Germinal center (tissue), 1 donor: ENCODE results near the gene TSPO.

Source experiments
- DNase-seq: peaks from one replicate; pipeline ENCODE4 v3.0.0; 2012; ENCODE audit warnings: mixed read lengths, low spot score

The TSPO gene

DNA sequence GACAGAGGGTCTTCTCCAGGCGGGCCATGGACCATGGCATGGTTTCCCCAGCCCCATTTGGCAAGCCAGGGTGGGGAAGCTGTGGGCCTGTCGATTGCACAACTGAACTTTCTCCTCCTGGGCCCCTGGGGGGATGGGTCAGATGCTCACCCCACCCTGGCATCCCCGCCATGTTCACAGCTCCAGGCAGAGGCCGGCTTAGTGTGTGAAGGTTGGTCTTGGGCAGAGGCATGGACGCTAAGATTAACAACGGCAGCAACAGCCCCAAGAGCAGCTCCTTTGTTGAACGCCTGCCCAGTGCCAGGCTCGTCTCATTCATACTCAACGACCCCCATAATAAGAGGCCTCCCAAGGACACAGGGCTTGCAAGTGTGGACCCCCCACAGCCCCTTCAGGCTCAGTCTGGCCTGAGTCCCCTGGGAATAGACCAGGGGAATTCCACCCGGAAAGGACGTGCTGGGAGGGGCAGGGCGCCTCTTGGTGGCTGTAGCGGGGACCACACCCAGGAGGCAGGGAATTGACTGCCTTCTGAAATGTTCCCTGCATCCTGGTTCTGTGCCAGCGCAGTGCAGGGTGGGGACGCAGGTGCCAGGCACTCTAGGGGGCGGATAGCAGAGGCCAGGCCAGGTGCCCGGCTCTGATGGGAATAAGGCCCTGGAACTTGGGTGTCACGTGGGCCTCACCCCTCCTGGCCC, 8.3 kb downstream of the TSPO start:
- no peak for DNase-seq

DNA sequence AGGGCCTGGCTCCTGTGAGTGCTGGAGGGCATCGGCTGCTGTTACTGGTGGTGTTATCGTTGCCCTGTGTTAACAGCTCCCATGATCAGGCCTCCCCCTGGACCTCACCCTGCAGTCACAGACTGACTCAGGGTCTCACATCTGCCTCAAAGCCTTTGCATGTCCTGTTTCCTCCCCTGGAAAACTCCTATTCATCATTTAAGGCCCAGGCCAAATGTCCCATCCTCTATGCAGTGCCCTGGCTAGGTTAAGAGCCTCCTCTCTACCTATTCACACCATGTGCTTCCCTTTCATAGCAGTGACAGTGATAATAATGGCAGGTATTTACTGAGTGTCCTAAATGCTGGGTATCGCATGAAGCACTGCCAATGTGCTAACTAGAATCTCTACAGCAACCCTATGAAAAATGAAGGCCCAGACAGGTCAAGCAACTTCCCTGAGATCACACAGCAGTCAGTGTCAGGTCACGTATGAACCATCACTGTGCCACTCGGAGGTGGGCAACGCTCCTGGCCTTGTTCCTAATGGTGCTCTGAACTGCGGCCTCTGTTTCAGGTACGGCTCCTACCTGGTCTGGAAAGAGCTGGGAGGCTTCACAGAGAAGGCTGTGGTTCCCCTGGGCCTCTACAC, 9.3 kb downstream of the TSPO start:
- DNase-seq = no peak

DNA sequence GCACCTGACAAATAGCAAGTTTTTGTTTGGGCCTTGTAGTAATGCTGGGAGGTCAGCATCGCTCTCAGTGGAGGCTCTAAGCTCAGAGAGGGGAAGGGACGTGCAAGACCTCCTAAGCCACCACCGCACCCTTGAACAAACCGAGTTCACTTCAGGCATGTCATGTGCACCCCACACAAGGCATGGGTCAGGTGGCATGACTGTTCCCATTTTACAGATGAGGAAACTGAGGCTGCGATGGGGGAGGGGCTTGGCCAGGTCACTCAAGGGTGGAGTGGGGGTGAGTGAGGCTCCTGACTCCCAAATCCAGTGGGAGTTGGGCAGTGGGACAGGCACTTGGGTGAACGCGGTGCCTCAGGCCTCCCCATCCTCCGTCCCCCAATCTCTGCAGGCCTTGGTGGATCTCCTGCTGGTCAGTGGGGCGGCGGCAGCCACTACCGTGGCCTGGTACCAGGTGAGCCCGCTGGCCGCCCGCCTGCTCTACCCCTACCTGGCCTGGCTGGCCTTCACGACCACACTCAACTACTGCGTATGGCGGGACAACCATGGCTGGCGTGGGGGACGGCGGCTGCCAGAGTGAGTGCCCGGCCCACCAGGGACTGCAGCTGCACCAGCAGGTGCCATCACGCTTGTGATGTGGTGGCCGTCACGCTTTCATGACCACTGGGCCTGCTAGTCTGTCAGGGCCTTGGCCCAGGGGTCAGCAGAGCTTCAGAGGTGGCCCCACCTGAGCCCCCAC, 11.2 kb downstream of the TSPO start:
- no peak for DNase-seq

DNA sequence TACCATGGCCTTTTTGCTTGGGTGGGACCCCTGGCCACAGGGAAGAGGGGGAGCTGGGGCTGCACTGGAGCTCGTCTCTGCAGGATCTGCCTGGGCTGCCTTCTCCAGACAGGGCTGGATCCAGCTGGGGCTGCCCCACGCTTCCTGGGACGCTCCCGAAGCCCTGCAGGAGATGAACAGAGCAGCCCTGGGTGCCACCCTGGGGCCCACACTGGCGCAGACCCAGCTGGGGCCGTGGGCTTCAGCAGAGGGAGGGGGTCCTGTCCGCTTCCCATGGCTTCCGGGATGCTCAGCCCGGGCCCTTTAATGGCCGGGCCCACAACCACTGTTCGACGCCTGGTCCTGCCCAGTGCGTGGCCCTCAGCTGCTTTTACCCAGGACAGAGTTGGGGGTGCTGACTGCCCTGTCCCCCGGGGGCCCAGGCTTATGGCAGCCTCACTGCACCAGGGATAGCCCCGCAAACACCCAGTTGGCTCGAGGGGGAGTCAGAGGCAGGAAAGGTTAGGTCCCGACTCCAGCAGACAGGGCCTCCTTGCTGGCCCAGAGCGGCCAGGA, 12.0 kb downstream of the TSPO start:
- DNase-seq = no peak

DNA sequence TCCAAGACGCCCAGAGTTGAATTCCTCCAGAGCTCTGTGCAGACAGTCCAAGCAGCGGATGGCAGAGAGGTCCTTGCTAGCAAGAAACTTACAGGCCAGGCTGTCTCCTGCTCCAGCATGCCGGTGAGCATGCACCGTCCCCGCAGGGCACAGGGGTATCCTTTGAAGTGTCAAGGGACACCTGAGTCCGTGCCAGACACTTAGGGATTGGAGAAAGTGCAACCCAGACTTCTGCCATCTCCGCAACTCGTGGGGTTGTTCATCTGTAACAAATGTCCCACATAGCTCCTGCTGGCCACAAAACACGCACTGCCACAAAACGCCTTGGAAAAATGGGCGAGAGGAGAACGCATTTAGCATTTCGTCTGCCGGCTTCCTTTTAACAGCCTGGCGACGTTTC, 13.3 kb downstream of the TSPO start:
- no peak for DNase-seq

DNA sequence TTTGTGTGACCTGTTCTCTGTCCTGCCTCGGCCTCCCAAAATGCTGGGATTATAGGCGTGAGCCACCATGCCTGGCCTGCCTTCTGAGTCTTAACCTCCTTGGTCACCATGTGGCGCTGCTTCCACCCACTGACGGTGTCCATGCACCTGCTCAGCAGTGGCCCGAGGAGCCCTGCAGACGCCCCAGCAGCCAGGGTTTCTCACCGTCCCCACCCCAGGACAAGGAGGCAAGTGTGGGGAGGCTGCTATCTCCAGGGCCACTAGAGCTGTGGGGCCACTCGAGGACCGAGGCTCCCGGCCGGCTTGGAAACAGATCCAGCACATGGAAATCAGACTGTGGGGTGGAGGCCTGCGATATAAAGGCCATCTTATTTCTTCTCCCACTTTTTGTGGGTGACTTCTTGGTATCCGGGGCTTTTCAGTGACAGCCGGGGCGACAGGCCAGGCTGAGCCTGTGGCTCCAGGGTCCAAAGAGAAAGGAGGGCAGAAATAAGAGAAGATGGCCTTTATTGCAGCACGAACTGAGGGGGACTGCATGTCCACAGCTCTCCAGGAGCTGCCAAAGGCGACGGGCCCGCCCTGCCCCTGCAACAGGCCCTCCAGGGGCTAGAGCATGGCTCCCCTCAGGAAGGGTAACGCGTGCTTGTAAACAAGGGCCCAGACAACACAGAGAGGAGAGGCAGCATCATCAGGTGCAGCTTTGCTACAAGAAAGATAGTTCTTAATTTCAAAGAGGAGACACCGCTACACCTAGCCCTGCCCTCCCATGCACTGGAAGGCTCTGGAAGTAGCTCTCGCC, 15.0 kb downstream of the TSPO start:
- DNase-seq = no peak

DNA sequence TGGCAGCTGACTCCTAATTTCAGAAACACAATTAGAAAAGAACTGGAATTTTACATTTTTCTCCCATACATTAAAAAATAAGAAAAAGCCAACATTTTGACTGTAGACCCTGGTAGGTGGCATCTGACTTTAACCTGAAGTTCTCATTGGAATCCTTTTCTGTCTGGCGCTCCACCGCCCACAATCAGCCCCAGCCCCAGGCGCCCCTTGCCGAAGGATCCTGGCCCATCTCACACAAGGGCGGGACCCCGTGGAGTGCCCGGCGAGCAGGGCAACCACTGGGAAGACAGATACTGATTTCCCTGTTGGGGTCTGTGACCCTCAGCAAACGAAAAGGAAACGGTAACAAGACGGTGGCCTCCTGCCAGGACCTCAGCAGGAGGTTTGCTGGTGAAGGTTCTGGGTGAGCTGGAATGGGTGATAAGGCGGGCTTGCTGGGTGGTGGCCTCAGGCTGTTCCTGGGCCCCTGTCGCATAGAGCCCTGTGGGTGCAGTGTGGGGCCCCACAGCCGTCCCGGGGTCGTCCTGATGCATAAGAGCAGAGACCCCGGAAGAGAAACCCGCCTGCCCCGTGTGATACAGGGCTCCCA, 15.7 kb downstream of the TSPO start:
- no peak for DNase-seq

DNA sequence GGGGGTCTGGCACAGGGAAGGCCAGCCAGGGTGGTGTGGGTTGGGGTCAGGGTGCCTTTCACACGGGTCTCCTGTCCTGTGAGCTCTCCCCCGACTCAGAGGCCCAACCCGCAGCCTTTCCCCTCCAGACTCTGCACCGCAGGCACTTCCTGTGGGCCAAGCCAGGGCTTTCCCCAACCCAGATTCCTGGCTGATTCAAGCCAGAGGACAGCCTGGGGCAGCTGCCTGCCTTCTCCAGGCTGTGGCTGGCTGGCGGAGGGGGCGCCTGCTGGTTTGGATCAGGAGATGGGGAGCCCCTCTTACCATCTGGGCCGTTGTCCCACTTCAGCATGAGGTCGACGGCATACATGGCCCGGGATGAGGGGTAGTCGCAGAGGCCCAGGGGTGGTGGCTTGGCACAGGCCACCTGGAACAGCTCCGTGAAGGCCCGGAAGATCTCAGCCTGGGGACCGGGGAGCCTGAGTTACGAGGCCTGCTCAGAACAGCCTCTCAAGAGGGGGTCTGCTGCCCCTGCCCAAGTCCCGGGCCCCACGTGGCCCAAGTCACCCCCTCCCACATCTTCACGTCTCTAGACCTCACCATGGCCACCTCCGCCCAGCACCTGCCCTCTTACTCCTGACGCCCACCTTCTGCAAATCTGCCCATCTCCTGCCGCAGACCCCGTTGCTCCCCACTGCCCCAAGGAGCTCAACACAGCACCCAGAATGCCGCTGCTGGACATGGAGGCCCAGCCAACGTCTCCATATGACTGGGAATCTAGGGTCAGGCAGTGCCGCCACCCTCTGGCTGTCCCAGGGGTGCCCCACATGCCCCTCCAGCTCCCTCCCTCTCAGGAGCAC, 17.3 kb downstream of the TSPO start:
- DNase-seq = no peak

DNA sequence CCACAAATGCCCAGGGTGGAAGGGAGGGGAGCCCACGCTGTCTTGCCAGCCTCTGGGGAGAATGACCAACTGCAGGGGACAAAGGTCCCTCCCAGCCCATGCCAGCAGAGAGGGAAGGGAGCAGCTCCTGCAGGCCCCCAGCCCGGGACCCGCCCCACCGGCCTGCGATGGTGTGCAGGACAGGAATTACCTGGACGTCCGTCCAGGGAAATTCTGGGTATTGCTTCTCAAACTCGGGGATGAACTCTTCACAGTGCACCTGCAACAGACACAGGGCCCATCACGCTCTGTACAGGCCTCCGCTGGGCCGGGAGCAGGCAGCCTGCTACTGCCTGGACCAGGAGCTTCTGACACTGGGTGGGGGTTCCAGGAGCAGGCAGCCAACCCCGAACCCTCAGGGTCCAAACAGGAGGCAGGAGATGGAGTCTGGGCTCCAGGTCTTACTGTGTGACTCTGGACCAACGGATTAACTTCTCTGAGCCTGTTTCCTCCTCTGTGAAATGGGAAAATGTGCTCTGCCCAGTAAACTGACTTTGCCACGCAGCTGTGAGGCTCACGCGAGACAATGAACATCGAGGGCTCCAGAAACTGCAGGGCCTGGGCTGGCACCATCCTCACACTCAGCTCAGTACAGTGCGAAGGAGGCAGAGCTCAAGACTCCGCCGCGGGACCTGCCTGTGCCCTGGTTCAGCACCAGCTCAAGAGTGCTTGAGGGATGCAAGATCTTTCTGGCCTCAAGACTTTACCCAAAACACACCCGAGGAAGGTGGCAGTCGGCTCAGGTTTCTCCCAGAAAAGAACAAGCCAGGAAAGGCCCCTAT, 18.2 kb downstream of the TSPO start:
- no peak for DNase-seq

DNA sequence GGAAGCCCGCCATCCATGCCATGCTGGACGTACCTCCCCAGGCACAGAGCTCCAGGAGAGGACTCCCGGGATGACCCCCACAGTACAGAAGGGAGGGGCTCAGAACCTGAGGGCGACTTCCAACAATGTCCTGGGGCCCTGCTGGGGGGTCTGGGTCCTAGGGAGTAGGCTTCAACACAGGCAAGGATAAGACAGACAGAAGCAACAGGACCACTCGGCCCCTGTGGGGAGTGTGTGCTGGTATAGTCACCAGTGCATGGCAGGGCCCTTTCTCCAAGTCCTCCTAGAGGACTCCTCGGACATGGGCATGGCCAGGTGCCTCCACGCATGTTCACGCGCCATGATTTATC, 18.7 kb downstream of the TSPO start:
- no peak for DNase-seq

DNA sequence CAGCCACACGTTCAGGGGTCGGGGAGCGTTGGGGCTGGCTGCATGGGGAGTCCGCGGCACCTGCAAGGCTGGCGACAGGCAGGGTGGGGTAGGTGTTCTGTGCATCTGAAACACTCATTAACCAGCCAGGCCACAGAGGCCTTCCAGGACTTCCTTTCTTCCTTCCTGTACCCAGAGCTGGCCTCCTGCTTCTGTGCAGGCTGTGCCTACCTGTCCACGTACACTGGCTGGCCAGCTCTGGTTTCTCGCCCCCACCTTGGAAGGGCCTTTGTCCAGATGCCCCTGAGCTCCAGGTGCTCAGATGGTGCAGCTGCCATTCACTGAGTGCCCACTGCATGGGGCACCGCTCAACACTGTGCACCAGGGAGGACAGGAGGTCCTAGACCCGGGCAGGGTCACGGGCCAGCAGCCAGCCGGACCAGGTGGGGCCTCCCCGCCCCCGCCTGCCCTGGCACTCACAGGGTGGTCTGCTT, 19.7 kb downstream of the TSPO start:
- no peak for DNase-seq

DNA sequence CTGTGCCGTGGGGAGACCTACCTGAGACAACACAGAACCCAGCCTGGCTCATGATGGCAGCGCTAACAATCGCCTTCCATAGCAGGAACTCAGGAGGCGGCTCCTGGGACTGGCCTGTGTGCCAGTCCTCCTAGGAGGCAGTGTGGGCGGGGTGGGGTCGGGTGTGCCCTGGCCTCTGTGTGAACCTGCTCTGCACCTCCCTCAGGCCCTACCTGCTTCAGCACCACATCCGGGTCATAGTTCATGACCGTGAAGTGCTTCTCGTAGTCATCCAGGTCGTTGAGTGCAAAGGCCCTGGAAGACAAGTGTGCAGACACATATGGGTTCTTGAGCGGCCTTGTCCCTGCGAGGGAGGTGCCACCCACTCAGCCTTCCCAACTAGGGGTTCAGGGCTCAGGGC, 20.2 kb downstream of the TSPO start:
- no peak for DNase-seq

DNA sequence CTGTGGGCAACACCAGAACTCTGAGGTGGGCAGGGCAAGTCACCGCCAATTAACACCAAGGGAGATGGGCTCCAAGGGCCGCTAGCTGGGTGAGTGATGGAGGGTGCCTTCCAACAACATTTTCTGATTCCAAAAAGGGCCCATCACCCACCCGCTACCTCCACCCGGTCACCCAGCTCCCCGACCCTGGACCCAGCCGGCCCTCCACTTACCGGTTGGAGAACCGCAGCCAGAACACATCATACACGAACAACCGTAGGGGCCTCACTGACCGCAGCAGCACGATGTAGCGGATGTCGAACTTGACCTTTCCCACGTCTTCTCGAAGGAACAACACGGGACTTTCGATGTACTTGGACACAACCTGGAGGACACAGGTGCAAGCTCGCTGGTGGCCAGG, 20.8 kb downstream of the TSPO start:
- DNase-seq = no peak

DNA sequence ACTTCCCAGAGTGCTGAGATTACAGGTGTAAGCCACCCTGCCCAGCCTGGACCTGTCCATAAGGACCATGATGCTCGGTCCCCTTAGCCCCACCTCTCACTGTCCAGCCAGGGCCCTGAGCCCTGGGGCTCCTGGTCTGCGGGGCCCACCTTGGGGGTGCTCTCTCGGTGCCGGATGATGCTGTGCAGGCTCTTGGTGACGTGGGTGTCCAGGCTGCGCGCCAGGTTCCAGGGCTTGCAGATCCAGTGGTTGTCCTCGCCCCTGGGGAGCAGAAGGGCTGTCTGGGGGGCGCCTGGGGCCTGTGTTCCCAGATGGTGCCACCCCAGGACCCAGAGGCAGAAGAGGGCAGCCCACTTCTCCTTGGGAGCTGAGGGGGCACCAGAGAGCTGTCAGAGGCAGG, 22.2 kb downstream of the TSPO start:
- DNase-seq = no peak

DNA sequence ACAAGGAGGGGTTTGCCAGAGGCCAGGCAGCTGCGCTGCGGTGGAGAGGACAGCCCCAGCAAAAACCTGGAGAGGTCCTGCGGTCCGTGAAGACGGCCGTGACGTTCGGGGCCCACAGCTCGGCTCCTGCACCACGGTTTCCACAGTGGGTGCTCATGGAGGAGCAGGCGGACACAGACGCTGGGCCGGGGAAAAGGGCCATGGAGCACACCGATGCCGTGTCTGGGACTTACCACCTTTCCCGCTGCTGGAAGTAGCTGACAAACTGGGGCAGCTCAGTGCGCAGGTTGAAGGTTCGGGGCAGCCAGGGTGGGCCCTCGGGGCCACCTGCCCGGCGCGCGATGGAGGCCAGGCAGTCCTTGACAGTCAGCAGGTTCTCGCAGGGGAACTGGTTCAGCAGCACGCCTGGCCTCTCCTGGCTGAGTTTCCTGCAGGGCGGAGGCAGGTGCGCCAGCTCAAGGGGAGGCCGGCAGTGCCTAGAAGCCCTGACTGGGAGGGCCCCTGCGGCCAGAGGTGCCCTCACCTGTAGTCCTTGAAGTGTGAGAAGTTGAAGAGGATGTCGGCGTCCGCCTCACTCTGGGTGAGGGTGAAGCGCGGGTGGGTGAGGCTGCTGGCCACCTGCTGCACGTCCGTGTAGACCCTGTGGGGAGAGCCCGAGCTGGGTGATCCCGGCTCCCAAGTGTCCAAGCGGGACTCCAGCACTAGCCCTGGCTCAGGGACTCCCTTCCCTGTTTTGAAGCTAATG, 22.8 kb downstream of the TSPO start:
- no peak for DNase-seq

DNA sequence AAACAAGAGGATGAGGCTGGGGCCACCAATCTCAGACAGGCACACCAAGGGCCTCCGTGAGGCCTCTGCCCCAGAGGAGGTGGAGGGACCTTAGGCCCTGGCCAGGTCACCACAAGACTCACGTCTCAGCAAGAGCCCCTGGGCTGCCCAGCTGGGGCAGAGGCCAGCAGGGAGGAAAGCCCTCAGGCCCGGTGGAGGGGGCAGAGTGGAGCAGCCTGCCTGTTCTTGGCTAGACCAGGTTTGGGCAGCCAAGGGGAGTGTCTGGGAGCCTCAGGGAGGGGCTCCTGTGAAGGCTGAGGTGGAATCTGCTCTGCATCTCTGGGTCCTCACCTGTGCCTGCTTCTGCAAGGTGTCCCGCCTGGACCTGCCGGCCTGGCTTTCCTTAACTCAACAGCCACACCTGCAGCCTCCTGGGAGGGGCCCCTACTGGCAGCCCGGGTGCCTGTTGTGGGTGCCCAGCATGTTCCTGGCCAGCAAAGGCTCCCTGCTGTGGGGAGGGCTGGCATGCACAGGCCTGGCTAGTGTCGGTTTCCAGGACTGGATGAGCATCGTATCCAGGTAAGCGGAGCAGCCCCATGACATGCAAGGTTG, 23.7 kb downstream of the TSPO start:
- no peak for DNase-seq

DNA sequence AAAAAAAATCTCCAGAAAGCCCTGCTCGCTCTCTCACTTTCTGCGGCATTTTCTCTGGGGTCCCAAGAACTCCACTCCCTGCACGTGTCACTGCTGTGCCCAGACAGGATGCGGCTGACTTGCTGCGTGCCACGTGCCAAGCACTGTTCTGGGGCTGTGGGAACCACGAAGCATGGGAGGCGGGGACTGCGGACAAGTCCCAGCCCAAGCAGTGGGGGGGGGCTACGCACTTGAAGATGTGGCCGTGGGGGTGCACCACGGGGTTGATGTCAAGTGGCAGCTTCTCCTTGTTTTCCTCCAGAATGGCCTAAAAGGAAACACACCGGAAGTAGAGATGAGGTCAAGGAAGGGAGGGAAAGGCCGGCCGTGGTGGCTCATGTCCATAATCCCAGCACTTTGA, 24.7 kb downstream of the TSPO start:
- no peak for DNase-seq

DNA sequence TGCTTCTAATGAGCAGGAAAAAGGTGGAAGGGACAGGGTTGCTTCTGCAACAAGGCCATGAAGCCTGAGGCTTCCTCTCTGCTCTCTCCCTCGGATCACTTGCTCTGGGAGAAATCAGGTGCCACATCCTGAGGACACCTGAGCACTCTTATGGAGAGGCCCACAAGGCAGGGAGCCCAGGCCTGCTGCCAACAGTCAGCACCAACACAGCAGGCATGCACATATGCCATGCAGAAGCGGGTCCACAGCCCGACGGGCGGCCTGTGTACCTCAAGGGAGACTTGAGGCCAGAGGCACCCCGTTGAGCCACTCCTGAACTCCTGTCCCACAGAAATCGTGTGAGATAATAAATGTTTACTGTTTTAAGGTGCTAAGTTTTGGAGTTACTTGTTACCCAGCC, 26.1 kb downstream of the TSPO start:
- DNase-seq = no peak
